ENCODE results near the gene STARD9.

The STARD9 gene

GRCh38 chr15:42670451-42670850, 95.0 kb downstream of the STARD9 start:
- TF ChIP-seq MAX (IDR thresholded peaks at IDR 0.05), result no peak
- no peak for TF ChIP-seq CREB1 (IDR thresholded peaks at IDR 0.05; ENCODE audit: low read depth)
- TF ChIP-seq EGR1 (IDR thresholded peaks at IDR 0.05), result no peak
- TF ChIP-seq NFIC (IDR thresholded peaks at IDR 0.05), result no peak
- no peak for TF ChIP-seq ZBTB7A (IDR thresholded peaks at IDR 0.05; ENCODE audit: low read depth)
- TF ChIP-seq TAF1 (IDR thresholded peaks at IDR 0.05; ENCODE audit: low read depth), result no peak
- no peak for TF ChIP-seq EP300 (IDR thresholded peaks at IDR 0.05; ENCODE audit: borderline replicate concordance)
- no peak for TF ChIP-seq USF1 (IDR thresholded peaks at IDR 0.05)
- no peak for TF ChIP-seq RAD21 (IDR thresholded peaks at IDR 0.05; ENCODE audit: low read depth)
- TF ChIP-seq CEBPB (IDR thresholded peaks at IDR 0.05), result no peak
- no peak for TF ChIP-seq TEAD4 (IDR thresholded peaks at IDR 0.05)
- TF ChIP-seq FOXM1 (IDR thresholded peaks at IDR 0.05; ENCODE audit: borderline replicate concordance, low read depth), result no peak

GRCh38 chr15:42672444-42672843, 97.0 kb downstream of the STARD9 start:
- TF ChIP-seq ZBTB7A (IDR thresholded peaks at IDR 0.05; ENCODE audit: low read depth) (no peak), FOXM1 (IDR thresholded peaks at IDR 0.05; ENCODE audit: borderline replicate concordance, low read depth) (no peak), EGR1 (IDR thresholded peaks at IDR 0.05) (no peak), TEAD4 (IDR thresholded peaks at IDR 0.05) (no peak), CEBPB (IDR thresholded peaks at IDR 0.05) (no peak), EP300 (IDR thresholded peaks at IDR 0.05; ENCODE audit: borderline replicate concordance) (no peak), CREB1 (IDR thresholded peaks at IDR 0.05; ENCODE audit: low read depth) (no peak), NFIC (IDR thresholded peaks at IDR 0.05) (no peak), YY1 (IDR thresholded peaks at IDR 0.05; ENCODE audit: low read depth) (no peak), TAF1 (IDR thresholded peaks at IDR 0.05; ENCODE audit: low read depth) (no peak), TCF12 (IDR thresholded peaks at IDR 0.05; ENCODE audit: low read depth) (no peak), RAD21 (IDR thresholded peaks at IDR 0.05; ENCODE audit: low read depth) (no peak), MAX (IDR thresholded peaks at IDR 0.05) (no peak), REST (IDR thresholded peaks at IDR 0.05; ENCODE audit: low read depth) (no peak)

GRCh38 chr15:42674472-42674871, 99.1 kb downstream of the STARD9 start:
- TF ChIP-seq CREB1 (IDR thresholded peaks at IDR 0.05; ENCODE audit: low read depth), result no peak
- TF ChIP-seq FOXM1 (IDR thresholded peaks at IDR 0.05; ENCODE audit: borderline replicate concordance, low read depth), result no peak
- no peak for TF ChIP-seq EGR1 (IDR thresholded peaks at IDR 0.05)
- TF ChIP-seq REST (IDR thresholded peaks at IDR 0.05; ENCODE audit: low read depth), result no peak
- no peak for TF ChIP-seq EP300 (IDR thresholded peaks at IDR 0.05; ENCODE audit: borderline replicate concordance)

GRCh38 chr15:42675021-42675420, 99.6 kb downstream of the STARD9 start:
- TF ChIP-seq EP300 (IDR thresholded peaks at IDR 0.05; ENCODE audit: borderline replicate concordance) (no peak), TCF12 (IDR thresholded peaks at IDR 0.05; ENCODE audit: low read depth) (no peak), CREB1 (IDR thresholded peaks at IDR 0.05; ENCODE audit: low read depth) (no peak), REST (IDR thresholded peaks at IDR 0.05; ENCODE audit: low read depth) (no peak), YY1 (IDR thresholded peaks at IDR 0.05; ENCODE audit: low read depth) (no peak), RAD21 (IDR thresholded peaks at IDR 0.05; ENCODE audit: low read depth) (no peak)

GRCh38 chr15:42679285-42680141, 104.1 kb downstream of the STARD9 start:
- TF ChIP-seq FOXM1 (IDR thresholded peaks at IDR 0.05; ENCODE audit: borderline replicate concordance, low read depth) (no peak), CEBPB (IDR thresholded peaks at IDR 0.05) (no peak), TCF12 (IDR thresholded peaks at IDR 0.05; ENCODE audit: low read depth) (no peak), TEAD4 (IDR thresholded peaks at IDR 0.05) (no peak), ZBTB7A (IDR thresholded peaks at IDR 0.05; ENCODE audit: low read depth) (no peak), USF1 (IDR thresholded peaks at IDR 0.05) (no peak)
